Thoracic aorta (tissue), 2 donors: ENCODE results near the gene CEP120. TPM values are rescaled to one million over a fixed set of nuclear protein-coding genes. Genes with fewer than 3 reads are reported as not detected.

Experiments
- ATAC-seq: fragments of 150-250 bp; one replicate; pipeline ENCODE4 v1.8.0; 2017; ENCODE audit warnings: low read depth; ENCODE audit not compliant: insufficient number of reproducible peaks, low FRiP score
- DNase-seq: peaks from one replicate; pipeline ENCODE4 v3.0.0-alpha.2; 2020; ENCODE audit warnings: low spot score
- H3K27ac ChIP-seq, 2 donors: fragments of 200-600 bp; sonication (generic); 1 replicate in 1 of 2; 2 replicates in 1 of 2; pipeline ENCODE4 v1.5.1; 2016; ENCODE audit warnings: mild to moderate bottlenecking in 2 of 2, moderate library complexity in 2 of 2
- H3K27me3 ChIP-seq: fragments of 200-600 bp; sonication (generic); replicated peaks from 2 replicates; pipeline ENCODE4 v1.6.0; 2016; ENCODE audit warnings: mild to moderate bottlenecking; ENCODE audit not compliant: insufficient read depth
- H3K36me3 ChIP-seq: fragments of 200-600 bp; sonication (generic); one replicate; pipeline ENCODE4 v1.5.1; 2016
- H3K4me1 ChIP-seq, 2 donors: fragments of 200-600 bp; sonication (generic); 1 replicate in 1 of 2; 2 replicates in 1 of 2; pipeline versions ENCODE4 v1.5.1 to v1.6.0; 2016; ENCODE audit warnings: low read depth in 2 of 2, mild to moderate bottlenecking in 1 of 2; ENCODE audit not compliant: control insufficient read depth in 1 of 2
- H3K4me3 ChIP-seq: fragments of 200-600 bp; sonication (generic); 2 replicates; pipeline ENCODE4 v1.5.1; 2016; ENCODE audit warnings: mild to moderate bottlenecking
- H3K9me3 ChIP-seq: fragments of 200-600 bp; sonication (generic); 2 replicates; pipeline ENCODE4 v1.5.1; 2016
- CTCF ChIP-seq: fragments of 200-600 bp; sonication (generic); IDR thresholded peaks from one replicate; pipeline ENCODE4 v1.5.1; 2019; ENCODE audit warnings: antibody characterized with exemption
- total RNA-seq, 2 donors: library from RNA; depleted of rRNA; stranded (reverse); fragments of >200 nt; gene quantifications; one replicate each; pipeline versions ENCODE4 v1.1.0 to v1.2.3, GENCODE V29; 2016

CEP120 gene
- total RNA-seq, 2 donors from 2014 or later = 18.5 to 24.4 TPM

GRCh38 chr5:123365156-123365555 is 58.0 kb downstream of the CEP120 start:
- H3K27ac ChIP-seq = peak overlapping the region in 1 of 2 donors; percentile 45
- no peaks in the 10 kb centered on the region for H3K9me3 ChIP-seq
- H3K4me3 ChIP-seq = no peak overlapping the region
- no peak for TF ChIP-seq CTCF
- no peaks in the 10 kb centered on the region for H3K27me3 ChIP-seq
- ATAC-seq (no peak), DNase-seq (no peak)
- peaks cover 14 to 45% of the 10 kb centered on the region in 2 donors for H3K4me1 ChIP-seq
- H3K36me3 ChIP-seq = no peaks in the 10 kb centered on the region

GRCh38 chr5:123364441-123365155 is 58.6 kb downstream of the CEP120 start:
- TF ChIP-seq CTCF = no peak
- H3K27me3 ChIP-seq = no peaks in the 10 kb centered on the region
- no peaks in the 10 kb centered on the region for H3K36me3 ChIP-seq
- ATAC-seq (no peak), DNase-seq (no peak)
- H3K27ac ChIP-seq = peak overlapping the region; percentile 3 to 45
- H3K4me1 ChIP-seq = peaks cover 15 to 48% of the 10 kb centered on the region in 2 donors
- peak overlapping the region; percentile 49 for H3K4me3 ChIP-seq
- H3K9me3 ChIP-seq = no peaks in the 10 kb centered on the region

DNA sequence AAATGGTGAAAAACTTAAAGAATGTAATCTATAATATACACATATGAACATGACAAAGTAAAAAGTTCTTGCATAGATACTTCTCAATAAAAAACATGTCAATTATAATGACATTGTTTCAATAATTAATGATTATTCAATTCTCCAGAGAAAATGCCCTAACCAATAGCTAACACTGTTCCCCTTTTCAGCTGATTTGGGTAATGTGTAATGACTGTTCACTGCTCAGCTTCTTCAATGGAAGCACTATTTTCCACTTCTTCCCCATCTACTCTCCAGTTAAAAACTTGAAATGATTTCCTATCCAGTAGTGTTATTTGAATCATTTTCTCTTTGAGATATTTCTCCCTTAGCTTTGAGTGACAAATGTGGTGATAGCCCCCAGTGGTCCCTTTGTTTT is 62.3 kb downstream of the CEP120 start:
- Histone ChIP-seq H3K27me3 (no peaks in the 10 kb centered on the region), H3K9me3 (no peaks in the 10 kb centered on the region), H3K36me3 (no peaks in the 10 kb centered on the region), H3K4me1 (peaks cover 28 to 63% of the 10 kb centered on the region in 2 donors), H3K4me3 (no peak overlapping the region), H3K27ac (no peak overlapping the region)
- ATAC-seq (no peak), DNase-seq (no peak)
- TF ChIP-seq CTCF = no peak

GRCh38 chr5:123360201-123360571 is 63.0 kb downstream of the CEP120 start:
- ATAC-seq (no peak), DNase-seq (no peak)
- Histone ChIP-seq H3K27ac (no peak overlapping the region), H3K27me3 (no peaks in the 10 kb centered on the region), H3K4me3 (no peak overlapping the region), H3K4me1 (peaks cover 22 to 57% of the 10 kb centered on the region in 2 donors), H3K9me3 (no peaks in the 10 kb centered on the region), H3K36me3 (no peaks in the 10 kb centered on the region)
- TF ChIP-seq CTCF = no peak

DNA sequence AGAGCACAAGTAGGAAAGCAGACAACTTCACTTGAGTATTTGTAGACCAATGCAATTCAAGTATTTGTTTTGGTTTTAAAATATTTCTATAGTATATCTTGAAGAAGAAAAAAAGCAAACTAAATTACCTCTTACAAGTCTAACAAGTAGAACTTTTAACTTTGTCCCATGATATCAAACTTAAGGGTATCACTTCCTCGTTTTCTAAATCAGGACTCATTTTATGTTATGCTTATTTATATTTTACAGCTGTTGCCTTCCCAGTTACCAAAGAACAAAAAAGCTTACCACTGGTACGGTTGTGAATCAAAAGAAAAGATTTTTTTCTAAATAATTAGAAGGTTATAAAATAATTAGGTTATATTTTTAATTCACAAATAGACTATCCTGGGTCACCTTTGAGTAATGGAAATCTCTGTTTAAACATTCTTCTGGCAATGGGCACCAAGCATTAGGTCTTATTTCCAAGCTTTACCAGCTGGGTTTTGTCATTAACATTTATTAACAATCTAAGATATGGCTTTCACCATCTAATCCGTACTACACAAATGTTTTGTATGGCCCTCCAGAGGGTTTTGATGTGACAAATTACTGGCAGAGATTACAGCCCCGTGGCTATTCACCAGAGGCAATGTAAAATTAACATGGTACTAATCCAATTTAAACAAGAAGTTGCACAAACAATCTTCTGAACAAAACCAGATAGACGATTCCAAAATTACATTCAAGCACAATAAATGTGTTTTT is 63.6 kb downstream of the CEP120 start:
- Histone ChIP-seq H3K4me3 (no peak overlapping the region), H3K9me3 (no peaks in the 10 kb centered on the region), H3K36me3 (no peaks in the 10 kb centered on the region), H3K4me1 (peaks cover 22 to 54% of the 10 kb centered on the region in 2 donors), H3K27ac (peak overlapping the region in 1 of 2 donors; percentile 26), H3K27me3 (no peaks in the 10 kb centered on the region)
- DNase-seq = no peak
- TF ChIP-seq CTCF = no peak
- ATAC-seq = no peak
